NCI-H2029 treated with DMSO at 0.1 percent for 48 hours (cell line): ENCODE data around the gene OR2W3.

Experiments used
- DNase-seq: peaks from one replicate; lab custom pipeline; 2025; lab: John Stamatoyannopoulos, UW

OR2W3 gene

DNA sequence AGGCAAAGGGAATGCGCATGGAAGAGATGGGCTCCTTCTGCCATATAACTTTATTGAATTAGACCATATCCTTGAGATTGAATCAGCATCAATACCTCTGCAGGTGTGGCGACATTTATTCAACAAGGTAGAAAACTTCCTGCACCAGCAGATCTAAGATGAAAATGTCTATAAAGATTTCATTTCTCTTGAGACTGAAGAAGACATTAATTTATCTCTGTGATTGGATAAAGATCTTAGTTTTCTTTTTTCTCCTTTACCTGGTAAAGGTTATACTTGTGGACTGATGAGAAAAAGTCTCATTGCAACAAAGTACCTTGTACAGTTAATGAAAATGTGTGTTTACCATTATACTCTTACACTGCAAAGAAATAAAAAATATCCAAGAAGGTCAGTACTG lies 24.6 kb downstream of the OR2W3 start, which contains the start of gene OR2T8:
Gene OR2T8 (plus strand): TSS at position 301 of the 400 bp plus-strand sequence. CDS start 766 bp downstream, outside the sequence.
- DNase-seq, result no peak

DNA sequence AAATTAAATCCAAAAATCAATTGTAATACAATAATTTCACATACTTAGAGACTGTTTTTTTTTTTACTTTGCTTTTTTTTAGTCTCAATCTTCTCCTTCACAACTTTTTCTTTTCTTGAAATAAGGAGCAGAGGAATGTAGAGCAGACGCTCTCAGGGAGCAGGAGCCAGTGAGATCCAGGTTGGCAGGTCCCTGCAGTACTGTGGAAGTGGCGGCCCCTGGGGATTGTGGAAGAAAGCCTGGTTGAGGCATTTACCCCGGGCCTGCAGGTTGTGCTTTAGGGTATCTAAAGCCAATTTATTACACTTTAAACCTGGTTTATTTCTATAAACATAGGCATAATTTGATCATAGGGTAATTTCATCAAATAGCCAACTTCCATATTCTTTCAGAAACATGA lies 28.6 kb downstream of the OR2W3 start:
- DNase-seq, result no peak

DNA sequence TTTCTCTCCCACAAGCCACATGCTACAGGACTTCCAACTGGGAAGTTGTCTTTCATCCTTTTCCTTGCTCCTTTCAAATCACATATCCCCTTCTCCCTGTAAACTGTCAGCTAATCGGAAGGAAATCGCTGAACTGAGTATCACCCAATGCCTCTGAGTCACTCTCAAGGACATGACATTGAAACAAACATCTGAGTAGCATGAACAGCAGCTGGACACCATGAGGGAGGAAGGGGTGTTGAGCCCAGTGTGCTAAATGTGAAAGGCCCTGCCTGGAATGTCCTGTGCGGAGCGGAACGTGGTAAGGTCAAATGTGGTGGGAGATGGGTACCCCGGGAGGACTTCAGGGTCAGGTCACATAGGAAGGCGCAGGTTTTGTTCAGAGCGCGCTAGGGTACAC lies 29.5 kb downstream of the OR2W3 start, which contains the start of gene OR2AJ1:
Gene OR2AJ1 (plus strand): TSS at position 22 of the 400 bp plus-strand sequence. CDS start 8,880 bp downstream, outside the sequence.
- no peak for DNase-seq

DNA sequence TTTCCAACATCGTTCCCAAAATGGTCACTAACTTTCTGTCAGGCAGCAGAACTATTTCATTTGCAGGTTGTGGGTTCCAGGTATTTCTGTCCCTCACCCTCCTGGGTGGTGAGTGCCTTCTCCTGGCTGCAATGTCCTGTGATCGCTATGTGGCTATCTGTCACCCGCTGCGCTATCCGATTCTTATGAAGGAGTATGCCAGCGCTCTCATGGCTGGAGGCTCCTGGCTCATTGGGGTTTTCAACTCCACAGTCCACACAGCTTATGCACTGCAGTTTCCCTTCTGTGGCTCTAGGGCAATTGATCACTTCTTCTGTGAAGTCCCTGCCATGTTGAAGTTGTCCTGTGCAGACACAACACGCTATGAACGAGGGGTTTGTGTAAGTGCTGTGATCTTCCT lies 38.6 kb downstream of the OR2W3 start:
- no peak for DNase-seq

DNA sequence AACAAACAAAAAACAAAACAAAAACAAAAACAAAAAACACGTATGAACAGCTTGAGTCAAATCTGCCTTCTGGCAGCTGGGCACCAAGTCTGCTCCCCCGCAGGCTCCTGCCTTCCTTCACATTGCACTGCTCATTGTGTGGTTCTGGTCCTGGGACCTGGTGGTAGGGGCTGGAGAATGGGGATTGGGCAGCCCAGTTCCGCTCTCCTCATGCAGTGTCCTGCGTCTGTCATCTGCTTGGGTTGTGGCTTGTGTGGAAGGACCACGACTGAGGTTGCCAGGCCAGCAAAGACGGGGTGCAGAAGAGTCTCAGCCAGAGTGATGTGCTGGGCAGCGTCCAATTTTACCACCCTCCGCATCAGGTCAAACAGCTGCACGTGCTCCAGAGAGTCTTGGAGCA lies 40.4 kb downstream of the OR2W3 start:
- no peak for DNase-seq

DNA sequence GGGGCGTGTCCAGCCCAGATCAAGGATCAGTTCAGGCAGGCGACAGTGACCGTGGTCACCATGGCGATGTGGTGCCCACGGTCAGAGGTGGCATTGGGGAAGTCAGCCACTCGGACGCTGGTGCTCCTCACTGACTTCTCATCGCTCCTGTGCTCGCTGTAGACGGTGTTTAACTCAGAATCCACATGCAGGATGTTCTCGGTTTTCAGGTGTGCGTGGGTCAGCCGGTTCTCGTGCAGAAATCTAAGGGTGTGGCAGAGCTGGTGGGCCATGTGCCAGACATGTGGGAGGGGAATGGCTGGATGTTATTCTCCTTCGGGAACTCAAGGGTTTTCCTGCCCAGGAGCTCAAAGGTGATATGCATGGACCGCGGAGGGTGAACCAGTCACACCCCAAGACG lies 41.0 kb downstream of the OR2W3 start:
- no peak for DNase-seq

DNA sequence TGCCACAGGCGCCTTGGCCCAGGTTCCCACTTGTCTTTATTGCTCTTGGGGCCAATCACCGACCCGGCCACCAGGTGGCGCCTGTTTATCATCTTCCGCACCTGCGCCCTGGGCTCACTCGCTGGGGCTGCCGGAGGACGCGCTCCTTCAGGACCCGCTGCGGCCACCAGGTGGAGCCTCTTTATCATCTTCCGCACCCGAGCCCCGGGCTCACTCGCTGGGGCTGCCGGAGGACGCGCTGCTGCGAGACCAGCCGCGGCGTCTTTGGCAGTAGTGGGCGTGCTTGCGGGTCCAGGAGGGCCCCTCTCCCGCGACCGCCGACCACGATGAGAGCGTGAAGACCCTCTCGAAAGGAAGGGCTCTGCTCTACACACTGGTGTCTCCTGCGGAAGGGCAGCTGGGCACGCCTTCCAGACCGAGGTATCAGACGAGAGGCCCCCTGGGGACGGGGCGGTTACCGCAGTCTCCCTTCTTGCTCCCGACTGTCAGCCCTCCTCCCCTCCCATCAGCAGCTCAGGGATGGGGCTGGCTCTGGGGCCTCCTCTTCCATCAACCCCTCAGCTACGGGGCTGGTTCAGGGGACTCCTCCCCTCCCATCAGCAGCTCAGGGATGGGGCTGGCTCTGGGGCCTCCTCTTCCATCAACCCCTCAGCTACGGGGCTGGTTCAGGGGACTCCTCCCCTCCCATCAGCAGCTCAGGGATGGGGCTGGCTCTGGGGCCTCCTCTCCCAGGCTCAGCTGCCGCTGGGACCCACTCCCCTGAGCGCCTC lies 41.8 kb downstream of the OR2W3 start:
- DNase-seq, result peak; percentile 39

DNA sequence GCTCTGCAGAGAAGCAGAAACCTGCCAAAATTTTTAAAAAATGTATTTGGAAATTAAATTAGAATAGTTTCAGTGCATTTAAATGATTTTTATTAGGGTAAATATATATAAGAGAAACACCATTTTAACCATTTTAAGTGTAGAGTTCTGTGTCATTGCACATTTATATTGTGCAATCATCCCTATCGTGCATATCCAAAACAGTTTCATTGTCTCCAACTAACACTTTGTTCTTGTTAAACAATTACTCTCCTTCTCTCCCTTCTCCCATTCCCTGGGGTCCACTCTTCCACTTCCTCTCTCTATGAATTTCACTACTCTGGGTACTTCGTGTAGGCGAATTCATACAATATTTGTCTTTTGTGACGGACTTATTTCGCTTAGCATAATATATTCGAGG lies 47.2 kb downstream of the OR2W3 start:
- DNase-seq, result no peak
